ENCODE data around the gene C1orf35. TPM values are rescaled to one million over a fixed set of nuclear protein-coding genes. Genes with fewer than 3 reads are reported as not detected.

The C1orf35 gene
- total and polyA plus RNA-seq, 9 of the 15 experiments (the other 6 are each of a cell fraction or from before 2014, with no cell fraction given), result 3.2 to 48.7 (median 12.5) TPM

DNA sequence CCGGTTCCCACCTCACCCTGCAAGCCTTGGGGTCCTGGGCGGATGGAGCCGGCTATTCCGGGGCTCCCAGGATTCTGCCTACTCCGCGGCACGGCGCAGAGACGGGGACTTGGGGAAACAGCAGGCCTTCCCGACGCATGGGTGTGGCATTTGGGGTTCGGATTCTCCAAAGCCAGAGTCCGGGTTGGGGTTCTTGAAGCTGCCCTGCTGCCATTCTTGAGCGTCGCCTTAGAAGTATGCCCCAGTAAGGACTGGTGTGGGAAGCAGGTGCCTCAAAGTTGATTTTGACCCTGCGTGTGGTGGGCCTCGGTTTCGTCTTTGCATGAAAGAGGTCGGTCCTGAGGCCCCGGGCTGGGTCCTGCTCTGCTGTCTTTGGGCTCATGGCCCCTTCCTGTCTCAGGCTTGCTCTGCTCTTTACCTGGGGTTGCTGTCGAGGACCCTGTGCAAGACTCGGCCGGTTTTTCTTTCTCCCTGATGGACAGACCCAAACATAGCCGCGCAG is 37.6 kb upstream of the C1orf35 start (continued):
- TF ChIP-seq, protein P1, sequence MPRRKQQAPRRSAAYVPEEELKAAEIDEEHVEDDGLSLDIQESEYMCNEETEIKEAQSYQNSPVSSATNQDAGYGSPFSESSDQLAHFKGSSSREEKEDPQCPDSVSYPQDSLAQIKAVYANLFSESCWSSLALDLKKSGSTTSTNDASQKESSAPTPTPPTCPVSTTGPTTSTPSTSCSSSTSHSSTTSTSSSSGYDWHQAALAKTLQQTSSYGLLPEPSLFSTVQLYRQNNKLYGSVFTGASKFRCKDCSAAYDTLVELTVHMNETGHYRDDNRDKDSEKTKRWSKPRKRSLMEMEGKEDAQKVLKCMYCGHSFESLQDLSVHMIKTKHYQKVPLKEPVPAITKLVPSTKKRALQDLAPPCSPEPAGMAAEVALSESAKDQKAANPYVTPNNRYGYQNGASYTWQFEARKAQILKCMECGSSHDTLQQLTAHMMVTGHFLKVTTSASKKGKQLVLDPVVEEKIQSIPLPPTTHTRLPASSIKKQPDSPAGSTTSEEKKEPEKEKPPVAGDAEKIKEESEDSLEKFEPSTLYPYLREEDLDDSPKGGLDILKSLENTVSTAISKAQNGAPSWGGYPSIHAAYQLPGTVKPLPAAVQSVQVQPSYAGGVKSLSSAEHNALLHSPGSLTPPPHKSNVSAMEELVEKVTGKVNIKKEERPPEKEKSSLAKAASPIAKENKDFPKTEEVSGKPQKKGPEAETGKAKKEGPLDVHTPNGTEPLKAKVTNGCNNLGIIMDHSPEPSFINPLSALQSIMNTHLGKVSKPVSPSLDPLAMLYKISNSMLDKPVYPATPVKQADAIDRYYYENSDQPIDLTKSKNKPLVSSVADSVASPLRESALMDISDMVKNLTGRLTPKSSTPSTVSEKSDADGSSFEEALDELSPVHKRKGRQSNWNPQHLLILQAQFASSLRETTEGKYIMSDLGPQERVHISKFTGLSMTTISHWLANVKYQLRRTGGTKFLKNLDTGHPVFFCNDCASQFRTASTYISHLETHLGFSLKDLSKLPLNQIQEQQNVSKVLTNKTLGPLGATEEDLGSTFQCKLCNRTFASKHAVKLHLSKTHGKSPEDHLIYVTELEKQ (CRISPR knock-in tag; IDR thresholded peaks at IDR 0.05), result no peak
- TF ChIP-seq MAX (CRISPR knock-in tag; IDR thresholded peaks at IDR 0.05) (no peak), DMBX1 (CRISPR knock-in tag; IDR thresholded peaks at IDR 0.05; ENCODE audit: borderline replicate concordance) (0 out of 2 replicates have a peak, but pooled peaks have one; percentile 5), SREBF1 (IDR thresholded peaks at IDR 0.05; ENCODE audit: borderline replicate concordance, low read depth, low read length) (peak; percentile 17; the same call in 1 of the 2 replicates), SLC30A9 (CRISPR knock-in tag; IDR thresholded peaks at IDR 0.05) (no peak), PHB (CRISPR knock-in tag; IDR thresholded peaks at IDR 0.05) (0 out of 2 replicates have a peak, but pooled peaks have one; percentile 8), HEY1 (CRISPR knock-in tag; IDR thresholded peaks at IDR 0.05; ENCODE audit: borderline replicate concordance) (no peak), ETV6 (IDR thresholded peaks at IDR 0.05; ENCODE audit: borderline replicate concordance in 1 of 2, low read depth in 2 of 2, low read length in 1 of 2) (no peak), ETV6 (CRISPR knock-in tag; IDR thresholded peaks at IDR 0.05; ENCODE audit: borderline replicate concordance) (peak; percentile 12; the same call in 1 of the 2 replicates), DPF2 (IDR thresholded peaks at IDR 0.05) (no peak), SRSF3 (IDR thresholded peaks at IDR 0.05; ENCODE audit: insufficient read depth, low read length) (no peak)
- TF ChIP-seq, protein P2, sequence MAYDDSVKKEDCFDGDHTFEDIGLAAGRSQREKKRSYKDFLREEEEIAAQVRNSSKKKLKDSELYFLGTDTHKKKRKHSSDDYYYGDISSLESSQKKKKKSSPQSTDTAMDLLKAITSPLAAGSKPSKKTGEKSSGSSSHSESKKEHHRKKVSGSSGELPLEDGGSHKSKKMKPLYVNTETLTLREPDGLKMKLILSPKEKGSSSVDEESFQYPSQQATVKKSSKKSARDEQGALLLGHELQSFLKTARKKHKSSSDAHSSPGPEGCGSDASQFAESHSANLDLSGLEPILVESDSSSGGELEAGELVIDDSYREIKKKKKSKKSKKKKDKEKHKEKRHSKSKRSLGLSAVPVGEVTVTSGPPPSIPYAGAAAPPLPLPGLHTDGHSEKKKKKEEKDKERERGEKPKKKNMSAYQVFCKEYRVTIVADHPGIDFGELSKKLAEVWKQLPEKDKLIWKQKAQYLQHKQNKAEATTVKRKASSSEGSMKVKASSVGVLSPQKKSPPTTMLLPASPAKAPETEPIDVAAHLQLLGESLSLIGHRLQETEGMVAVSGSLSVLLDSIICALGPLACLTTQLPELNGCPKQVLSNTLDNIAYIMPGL (CRISPR knock-in tag; IDR thresholded peaks at IDR 0.05), result no peak
